Activated CD8-positive, alpha-beta T cell treated with anti-CD3 and anti-CD28 coated beads for 36 hours (primary cell): ENCODE results near the gene CRHBP. TPM values are rescaled to one million over a fixed set of nuclear protein-coding genes. Genes with fewer than 3 reads are reported as not detected.

Experiments used
- ATAC-seq: fragments of 200-7000 bp; cut with Tn5 transposase; one replicate; pipeline ENCODE4 v1.10.0; 2021; ENCODE audit warnings: mild to moderate bottlenecking, moderate library complexity
- CTCF ChIA-PET: fragments of 350-600 bp; sonication (Branson Sonifier 250); formaldehyde crosslinking; loops from one replicate; lab custom pipeline; 2021; ENCODE audit warnings: antibody characterized with exemption; lab: Charles Lee
- POLR2A ChIA-PET: fragments of 350-600 bp; sonication (Branson Sonifier 250); formaldehyde crosslinking; loops from one replicate; lab custom pipeline; 2021; ENCODE audit warnings: antibody characterized with exemption; lab: Charles Lee
- DNase-seq: peaks from one replicate; pipeline ENCODE4 v3.0.0-alpha.2; 2020
- H3K27ac Mint-ChIP-seq: one replicate; pipeline ENCODE4 v1.8.0; 2021; ENCODE audit warnings: mild to moderate bottlenecking, mixed read lengths
- H3K27me3 Mint-ChIP-seq: one replicate; pipeline ENCODE4 v1.8.0; 2021; ENCODE audit warnings: mixed read lengths
- H3K36me3 Mint-ChIP-seq: one replicate; pipeline ENCODE4 v1.8.0; 2021; ENCODE audit warnings: low read depth, mixed read lengths
- H3K4me1 Mint-ChIP-seq: one replicate; pipeline ENCODE4 v1.8.0; 2021; ENCODE audit warnings: low read depth, mixed read lengths
- H3K4me3 Mint-ChIP-seq: one replicate; pipeline ENCODE4 v1.8.0; 2021; ENCODE audit warnings: mild to moderate bottlenecking, moderate library complexity, mixed read lengths
- H3K9me3 Mint-ChIP-seq: one replicate; pipeline ENCODE4 v1.8.0; 2021; ENCODE audit warnings: mixed read lengths
- intact Hi-C: fragments of 100-400 bp; cut with micrococcal nuclease; formaldehyde crosslinking; loops from one replicate; pipeline ENCODE4 v1.10.0; 2022
- total RNA-seq, 2 experiments: library from RNA; stranded (reverse); gene quantifications; one replicate each; pipeline ENCODE4 v1.2.3, GENCODE V29; 2021
- TF ChIP-seq, protein P1 (sequence below): fragments of 200-600 bp; IDR thresholded peaks from one replicate; pipeline ENCODE4 v1.8.0; 2022; ENCODE audit warnings: antibody characterized with exemption, mild to moderate bottlenecking

CRHBP gene
- total RNA-seq, 2 experiments from 2014 or later = not detected

DNA sequence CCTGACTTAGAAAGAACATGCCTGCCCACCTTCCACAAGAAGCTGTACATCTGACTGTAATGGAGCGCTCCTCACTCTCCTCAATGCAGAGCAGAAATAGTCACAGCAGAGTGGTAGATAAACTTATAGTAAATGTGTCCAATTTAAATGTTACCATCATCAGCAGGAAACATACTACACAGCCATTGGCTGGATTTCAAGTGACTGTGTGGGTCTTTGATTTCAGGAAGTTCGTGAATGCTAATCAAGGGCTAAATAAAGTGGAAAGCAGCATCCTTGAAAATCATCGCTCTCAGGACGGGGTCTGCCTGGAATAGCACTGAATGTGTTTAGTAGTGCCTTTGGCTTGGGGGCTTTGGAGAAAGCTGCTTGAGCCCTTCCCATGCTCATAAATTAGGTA is 32.4 kb upstream of the CRHBP start:
- ATAC-seq = no peak
- H3K36me3 Mint-ChIP-seq = no peaks in the 10 kb centered on the region
- no peak overlapping the region for H3K27ac Mint-ChIP-seq
- no peak for DNase-seq
- intact Hi-C loops = no loop called here
- H3K4me1 Mint-ChIP-seq = no peaks in the 10 kb centered on the region
- no peak overlapping the region for H3K4me3 Mint-ChIP-seq
- TF ChIP-seq, protein P1, sequence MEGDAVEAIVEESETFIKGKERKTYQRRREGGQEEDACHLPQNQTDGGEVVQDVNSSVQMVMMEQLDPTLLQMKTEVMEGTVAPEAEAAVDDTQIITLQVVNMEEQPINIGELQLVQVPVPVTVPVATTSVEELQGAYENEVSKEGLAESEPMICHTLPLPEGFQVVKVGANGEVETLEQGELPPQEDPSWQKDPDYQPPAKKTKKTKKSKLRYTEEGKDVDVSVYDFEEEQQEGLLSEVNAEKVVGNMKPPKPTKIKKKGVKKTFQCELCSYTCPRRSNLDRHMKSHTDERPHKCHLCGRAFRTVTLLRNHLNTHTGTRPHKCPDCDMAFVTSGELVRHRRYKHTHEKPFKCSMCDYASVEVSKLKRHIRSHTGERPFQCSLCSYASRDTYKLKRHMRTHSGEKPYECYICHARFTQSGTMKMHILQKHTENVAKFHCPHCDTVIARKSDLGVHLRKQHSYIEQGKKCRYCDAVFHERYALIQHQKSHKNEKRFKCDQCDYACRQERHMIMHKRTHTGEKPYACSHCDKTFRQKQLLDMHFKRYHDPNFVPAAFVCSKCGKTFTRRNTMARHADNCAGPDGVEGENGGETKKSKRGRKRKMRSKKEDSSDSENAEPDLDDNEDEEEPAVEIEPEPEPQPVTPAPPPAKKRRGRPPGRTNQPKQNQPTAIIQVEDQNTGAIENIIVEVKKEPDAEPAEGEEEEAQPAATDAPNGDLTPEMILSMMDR = no peak
- ChIA-PET CTCF (no interaction called here), POLR2A (no interaction called here)
- H3K9me3 Mint-ChIP-seq = no peaks in the 10 kb centered on the region
- H3K27me3 Mint-ChIP-seq = peaks cover 3% of the 10 kb centered on the region

DNA sequence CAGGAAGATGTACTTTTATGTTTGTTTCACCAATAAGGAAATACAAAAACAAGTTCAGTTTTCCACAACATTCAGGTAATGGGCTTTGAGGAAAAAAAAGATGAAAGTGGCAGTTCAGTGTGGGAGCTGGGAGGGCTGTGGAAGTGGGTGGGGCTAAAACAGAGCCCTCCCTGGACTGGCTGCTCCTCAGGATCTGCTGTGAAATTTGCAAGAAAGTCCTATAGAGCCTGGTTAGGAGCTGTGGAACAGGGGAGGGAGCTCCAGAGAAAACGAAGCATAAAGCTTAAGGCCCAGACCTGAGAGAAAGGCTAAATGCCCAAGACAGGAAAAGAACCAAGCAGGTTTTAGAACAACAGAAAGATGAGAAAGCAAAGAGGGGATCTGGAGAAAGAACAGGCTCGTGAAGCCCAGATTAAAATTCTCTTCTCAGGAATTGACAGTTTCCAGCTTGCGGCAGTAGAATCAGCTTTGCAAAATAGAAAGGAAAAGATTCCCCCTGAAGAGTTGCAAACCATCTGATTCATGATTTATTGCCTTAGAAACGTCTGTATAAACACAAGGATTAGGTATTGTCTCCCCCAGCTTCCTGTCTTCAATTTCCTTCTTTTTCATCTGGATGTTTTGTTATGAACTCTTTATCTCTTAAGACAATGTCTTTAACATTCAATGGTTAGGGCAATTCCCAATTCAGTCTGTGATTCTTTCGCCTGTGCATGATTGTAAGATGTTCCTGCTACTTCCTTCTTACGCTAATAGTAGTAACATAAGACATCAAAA is 26.3 kb upstream of the CRHBP start:
- TF ChIP-seq, protein P1 = no peak
- POLR2A ChIA-PET = no interaction called here
- Mint-ChIP-seq H3K9me3 (no peaks in the 10 kb centered on the region), H3K27me3 (peaks cover 6% of the 10 kb centered on the region), H3K4me3 (no peak overlapping the region), H3K4me1 (no peaks in the 10 kb centered on the region), H3K36me3 (no peaks in the 10 kb centered on the region), H3K27ac (no peak overlapping the region)
- DNase-seq = no peak
- intact Hi-C loops = no loop called here
- CTCF ChIA-PET = interaction anchor here (0.9 to 1.0 kb wide), 2 partner anchors 24 to 33 kb away, joined by 3 read pairs; no protein-coding TSS in a partner anchor
- no peak for ATAC-seq

DNA sequence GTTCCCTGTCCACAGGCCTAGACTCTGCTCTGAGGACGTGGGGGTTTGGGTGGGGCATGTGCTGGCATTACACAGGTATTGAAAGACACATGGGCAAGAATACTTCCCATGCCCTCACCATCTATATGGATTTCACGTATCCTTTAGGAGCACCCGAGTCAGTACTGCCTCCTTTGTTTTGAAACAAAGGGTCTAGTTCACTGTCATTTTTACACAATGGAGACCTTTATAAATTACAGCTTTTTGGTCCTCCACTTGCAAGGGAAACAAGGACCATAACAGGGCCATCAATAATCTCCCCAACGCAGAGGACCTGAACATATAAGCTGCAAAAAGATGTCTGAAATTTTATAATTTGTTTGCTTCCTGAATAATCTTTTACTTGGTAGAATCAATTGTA is 24.9 kb upstream of the CRHBP start:
- POLR2A ChIA-PET = no interaction called here
- H3K27me3 Mint-ChIP-seq = peaks cover 8% of the 10 kb centered on the region
- H3K4me3 Mint-ChIP-seq = no peak overlapping the region
- DNase-seq (no peak), ATAC-seq (no peak)
- intact Hi-C loops = no loop called here
- H3K36me3 Mint-ChIP-seq = no peaks in the 10 kb centered on the region
- CTCF ChIA-PET = no interaction called here
- TF ChIP-seq, protein P1 = no peak
- no peaks in the 10 kb centered on the region for H3K9me3 Mint-ChIP-seq
- H3K27ac Mint-ChIP-seq = no peak overlapping the region
- no peaks in the 10 kb centered on the region for H3K4me1 Mint-ChIP-seq

DNA sequence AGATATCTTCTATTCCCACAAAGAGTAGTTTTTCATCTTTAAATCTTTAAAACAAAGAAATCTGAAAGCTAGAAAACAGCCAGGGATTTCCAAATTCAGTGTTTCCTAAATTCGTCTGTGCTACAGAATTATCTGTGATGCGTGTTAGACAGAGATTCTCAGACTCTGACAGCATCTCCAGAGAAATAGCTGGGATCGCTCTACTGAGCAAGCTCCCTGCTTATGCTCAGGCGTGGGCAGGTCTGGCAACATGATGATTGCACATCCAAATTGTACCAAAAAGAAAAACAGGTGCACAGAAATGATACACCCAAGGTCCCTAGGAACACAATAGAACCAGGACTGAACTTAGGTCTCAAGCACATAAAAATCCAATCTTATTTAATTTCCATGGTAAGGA is 22.8 kb upstream of the CRHBP start:
- ChIA-PET CTCF (interaction anchor here (0.9 kb wide), 1 partner anchor 147 kb away, joined by 3 read pairs; no protein-coding TSS in a partner anchor), POLR2A (interaction anchor here (0.7 to 0.9 kb wide), 2 partner anchors 41 to 632 kb away, joined by 3 read pairs; no protein-coding TSS in a partner anchor)
- TF ChIP-seq, protein P1 = no peak
- no peak for ATAC-seq
- H3K4me1 Mint-ChIP-seq = no peaks in the 10 kb centered on the region
- no peaks in the 10 kb centered on the region for H3K36me3 Mint-ChIP-seq
- peaks cover 11% of the 10 kb centered on the region for H3K27me3 Mint-ChIP-seq
- no peak overlapping the region for H3K27ac Mint-ChIP-seq
- intact Hi-C loops = no loop called here
- no peaks in the 10 kb centered on the region for H3K9me3 Mint-ChIP-seq
- DNase-seq = no peak
- no peak overlapping the region for H3K4me3 Mint-ChIP-seq

DNA sequence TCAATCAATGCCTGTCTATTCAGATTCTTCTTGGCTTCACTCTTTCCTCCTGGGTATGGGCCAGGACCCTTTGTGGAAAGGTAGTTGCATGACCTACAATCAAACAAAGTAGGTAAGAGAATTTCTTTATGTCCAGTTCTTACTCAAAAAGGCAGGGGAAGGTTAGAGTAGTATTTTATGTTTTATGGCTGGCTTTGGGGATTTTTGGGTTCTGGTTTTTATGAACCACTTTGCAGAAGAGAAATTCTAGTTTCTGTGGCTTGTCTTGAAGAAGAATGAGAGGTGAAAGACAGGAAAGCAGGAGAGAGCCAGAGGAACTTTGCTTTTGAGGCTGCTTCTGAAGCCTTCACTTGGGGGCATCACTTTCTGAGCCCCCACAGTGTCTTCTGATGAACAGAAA is 14.7 kb upstream of the CRHBP start:
- no peak for DNase-seq
- H3K27me3 Mint-ChIP-seq = peaks cover 8% of the 10 kb centered on the region
- intact Hi-C loops = no loop called here
- ChIA-PET CTCF (no interaction called here), POLR2A (no interaction called here)
- no peak overlapping the region for H3K27ac Mint-ChIP-seq
- no peaks in the 10 kb centered on the region for H3K9me3 Mint-ChIP-seq
- no peaks in the 10 kb centered on the region for H3K36me3 Mint-ChIP-seq
- H3K4me3 Mint-ChIP-seq = no peak overlapping the region
- H3K4me1 Mint-ChIP-seq = peaks cover 5% of the 10 kb centered on the region
- TF ChIP-seq, protein P1 = no peak
- ATAC-seq = no peak
